Stimulated activated naive B cell treated with anti-CD40 and anti-IgM and Interleukin-4, amounts not matched to agents 10 μg/mL and 1 μg/mL and 100 μg/mL, for 72 hours (primary cell): ENCODE results near the gene TSC22D2.

Source experiments
- ATAC-seq, 2 donors: fragments of 150-1000 bp; cut with Tn5 transposase; replicated peaks; 2 replicates each; pipeline ENCODE4 v1.10.0; 2021; ENCODE audit warnings: moderate library complexity in 1 of 2
- DNase-seq: peaks from one replicate; pipeline ENCODE4 v3.0.0; 2021
- H3K27ac Mint-ChIP-seq: one replicate; pipeline ENCODE4 v1.8.0; 2022; ENCODE audit warnings: mild to moderate bottlenecking, mixed read lengths
- H3K27me3 Mint-ChIP-seq, 2 donors: one replicate each; pipeline ENCODE4 v1.8.0; 2022; ENCODE audit warnings: mixed read lengths in 2 of 2
- H3K36me3 Mint-ChIP-seq, 2 donors: one replicate each; pipeline ENCODE4 v1.8.0; 2022; ENCODE audit warnings: mixed read lengths in 2 of 2, mild to moderate bottlenecking in 1 of 2
- H3K4me1 Mint-ChIP-seq, 2 donors: one replicate each; pipeline ENCODE4 v1.8.0; 2022; ENCODE audit warnings: mixed read lengths in 2 of 2, mild to moderate bottlenecking in 1 of 2
- H3K4me3 Mint-ChIP-seq, 2 donors: one replicate each; pipeline ENCODE4 v1.8.0; 2022; ENCODE audit warnings: mild to moderate bottlenecking in 2 of 2, mixed read lengths in 2 of 2, moderate library complexity in 1 of 2
- H3K9me3 Mint-ChIP-seq, 2 donors: one replicate each; pipeline ENCODE4 v1.8.0; 2022; ENCODE audit warnings: mixed read lengths in 2 of 2, mild to moderate bottlenecking in 1 of 2

Gene TSC22D2

GRCh38 chr3:150408221-150409124 is at the start of gene TSC22D2:
TSC22D2 (plus strand) TSS chr3:150408298; CDS start chr3:150409351, 1,053 bp downstream.
- H3K4me1 Mint-ChIP-seq = peaks cover 8 to 29% of the 10 kb centered on the region in 2 donors
- H3K4me3 Mint-ChIP-seq = peak within 1 kb of the TSS; percentile 92 to 94
- ATAC-seq (peak; percentile 82 to 83), DNase-seq (peak; percentile 94)
- no peaks in the 10 kb centered on the region for H3K9me3 Mint-ChIP-seq
- H3K27ac Mint-ChIP-seq = peak within 1 kb of the TSS; percentile 97
- peaks cover 33 to 37% of the 10 kb centered on the region in 2 donors for H3K36me3 Mint-ChIP-seq
- no peaks in the 10 kb centered on the region for H3K27me3 Mint-ChIP-seq

- Mint-ChIP-seq H3K4me3 (no peak overlapping the region), H3K27ac (no peak overlapping the region), H3K36me3 (no peaks in the 10 kb centered on the region), H3K27me3 (no peaks in the 10 kb centered on the region), H3K4me1 (no peaks in the 10 kb centered on the region), H3K9me3 (no peaks in the 10 kb centered on the region)
- DNase-seq = no peak
- no peak for ATAC-seq
Observed at GRCh38 chr3:150359381-150359780, 48.7 kb upstream of the TSC22D2 start.

- Mint-ChIP-seq H3K36me3 (peaks cover 0 to 3% of the 10 kb centered on the region in 2 donors), H3K9me3 (no peaks in the 10 kb centered on the region), H3K4me3 (no peak overlapping the region), H3K27ac (no peak overlapping the region), H3K27me3 (no peaks in the 10 kb centered on the region), H3K4me1 (peaks cover 6% of the 10 kb centered on the region in 2 donors)
- DNase-seq (no peak), ATAC-seq (no peak)
Observed at GRCh38 chr3:150360966-150361365, 47.1 kb upstream of the TSC22D2 start.

- DNase-seq (no peak), ATAC-seq (no peak)
- no peaks in the 10 kb centered on the region for H3K27me3 Mint-ChIP-seq
- H3K4me1 Mint-ChIP-seq = peaks cover 6% of the 10 kb centered on the region in 2 donors
- no peak overlapping the region for H3K4me3 Mint-ChIP-seq
- no peaks in the 10 kb centered on the region for H3K9me3 Mint-ChIP-seq
- peaks cover 0 to 3% of the 10 kb centered on the region in 2 donors for H3K36me3 Mint-ChIP-seq
- H3K27ac Mint-ChIP-seq = no peak overlapping the region
Observed at GRCh38 chr3:150362515-150363302, 45.4 kb upstream of the TSC22D2 start.

GRCh38 chr3:150363420-150363819 is 44.7 kb upstream of the TSC22D2 start:
- peak overlapping the region; percentile 2 for H3K27ac Mint-ChIP-seq
- peaks cover 0 to 3% of the 10 kb centered on the region in 2 donors for H3K36me3 Mint-ChIP-seq

GRCh38 chr3:150365132-150365604 is 42.9 kb upstream of the TSC22D2 start:
- ATAC-seq (peak; percentile 92 to 96), DNase-seq (no peak)
- Mint-ChIP-seq H3K4me1 (peaks cover 6% of the 10 kb centered on the region in 2 donors), H3K27ac (no peak overlapping the region), H3K4me3 (no peak overlapping the region), H3K9me3 (no peaks in the 10 kb centered on the region), H3K36me3 (peaks cover 0 to 3% of the 10 kb centered on the region in 2 donors), H3K27me3 (no peaks in the 10 kb centered on the region)

More at GRCh38 chr3:150363420-150363819, 44.7 kb upstream of the TSC22D2 start:
- DNase-seq = no peak
- H3K9me3 Mint-ChIP-seq = no peaks in the 10 kb centered on the region
- no peak overlapping the region for H3K4me3 Mint-ChIP-seq
- ATAC-seq = no peak
- no peaks in the 10 kb centered on the region for H3K27me3 Mint-ChIP-seq
- peaks cover 6% of the 10 kb centered on the region in 2 donors for H3K4me1 Mint-ChIP-seq

GRCh38 chr3:150367757-150368156 is 40.3 kb upstream of the TSC22D2 start:
- no peak for ATAC-seq
- Mint-ChIP-seq H3K4me3 (no peak overlapping the region), H3K9me3 (no peaks in the 10 kb centered on the region), H3K27ac (no peak overlapping the region), H3K27me3 (no peaks in the 10 kb centered on the region), H3K36me3 (peaks cover 0 to 3% of the 10 kb centered on the region in 2 donors), H3K4me1 (peaks cover 11 to 12% of the 10 kb centered on the region in 2 donors)
- DNase-seq = no peak

- no peaks in the 10 kb centered on the region for H3K9me3 Mint-ChIP-seq
- H3K36me3 Mint-ChIP-seq = peaks cover 0 to under 1% of the 10 kb centered on the region in 2 donors
- DNase-seq (no peak), ATAC-seq (no peak)
- no peak overlapping the region for H3K4me3 Mint-ChIP-seq
- H3K27me3 Mint-ChIP-seq = no peaks in the 10 kb centered on the region
- peaks cover 9 to 18% of the 10 kb centered on the region in 2 donors for H3K4me1 Mint-ChIP-seq
- H3K27ac Mint-ChIP-seq = no peak overlapping the region
Observed at GRCh38 chr3:150370122-150370602, 37.9 kb upstream of the TSC22D2 start.

- no peak for DNase-seq
- H3K4me3 Mint-ChIP-seq = no peak overlapping the region
- H3K36me3 Mint-ChIP-seq = no peaks in the 10 kb centered on the region
- H3K9me3 Mint-ChIP-seq = no peaks in the 10 kb centered on the region
- H3K27ac Mint-ChIP-seq = no peak overlapping the region
- no peak for ATAC-seq
- H3K4me1 Mint-ChIP-seq = peaks cover 7 to 15% of the 10 kb centered on the region in 2 donors
- H3K27me3 Mint-ChIP-seq = no peaks in the 10 kb centered on the region
Observed at GRCh38 chr3:150370999-150371398, 37.1 kb upstream of the TSC22D2 start.

- no peak overlapping the region for H3K4me3 Mint-ChIP-seq
- H3K27ac Mint-ChIP-seq = no peak overlapping the region
- no peaks in the 10 kb centered on the region for H3K27me3 Mint-ChIP-seq
- DNase-seq (no peak), ATAC-seq (no peak)
- peaks cover 13 to 15% of the 10 kb centered on the region in 2 donors for H3K4me1 Mint-ChIP-seq
- no peaks in the 10 kb centered on the region for H3K9me3 Mint-ChIP-seq
- no peaks in the 10 kb centered on the region for H3K36me3 Mint-ChIP-seq
Observed at GRCh38 chr3:150371741-150372254, 36.3 kb upstream of the TSC22D2 start.

GRCh38 chr3:150372320-150372719 is 35.8 kb upstream of the TSC22D2 start:
- no peak overlapping the region for H3K4me3 Mint-ChIP-seq
- H3K36me3 Mint-ChIP-seq = no peaks in the 10 kb centered on the region
- no peaks in the 10 kb centered on the region for H3K9me3 Mint-ChIP-seq
- H3K27me3 Mint-ChIP-seq = no peaks in the 10 kb centered on the region
- no peak overlapping the region for H3K27ac Mint-ChIP-seq
- peaks cover 13 to 15% of the 10 kb centered on the region in 2 donors for H3K4me1 Mint-ChIP-seq
- ATAC-seq (peak; percentile 46 to 54), DNase-seq (no peak)

- H3K27me3 Mint-ChIP-seq = no peaks in the 10 kb centered on the region
- DNase-seq (no peak), ATAC-seq (peak; percentile 67 to 71)
- H3K9me3 Mint-ChIP-seq = no peaks in the 10 kb centered on the region
- H3K27ac Mint-ChIP-seq = no peak overlapping the region
- H3K4me3 Mint-ChIP-seq = no peak overlapping the region
- H3K36me3 Mint-ChIP-seq = no peaks in the 10 kb centered on the region
- peaks cover 14 to 17% of the 10 kb centered on the region in 2 donors for H3K4me1 Mint-ChIP-seq
Observed at GRCh38 chr3:150372722-150373121, 35.4 kb upstream of the TSC22D2 start.

GRCh38 chr3:150373234-150373875 is 34.7 kb upstream of the TSC22D2 start:
- H3K27me3 Mint-ChIP-seq = no peaks in the 10 kb centered on the region
- peak overlapping the region; percentile 4 to 63 for H3K4me3 Mint-ChIP-seq
- peaks cover 18 to 23% of the 10 kb centered on the region in 2 donors for H3K4me1 Mint-ChIP-seq
- no peaks in the 10 kb centered on the region for H3K36me3 Mint-ChIP-seq
- DNase-seq (no peak), ATAC-seq (no peak)
- no peaks in the 10 kb centered on the region for H3K9me3 Mint-ChIP-seq
- H3K27ac Mint-ChIP-seq = no peak overlapping the region

- Mint-ChIP-seq H3K36me3 (no peaks in the 10 kb centered on the region), H3K9me3 (no peaks in the 10 kb centered on the region), H3K27me3 (no peaks in the 10 kb centered on the region), H3K4me3 (no peak overlapping the region), H3K4me1 (peaks cover 19 to 31% of the 10 kb centered on the region in 2 donors), H3K27ac (no peak overlapping the region)
- ATAC-seq (no peak), DNase-seq (no peak)
Observed at GRCh38 chr3:150374975-150375374, 33.1 kb upstream of the TSC22D2 start.
